NCI-H187 (cell line): Measurements from ENCODE around the gene FHIT.
A peak's percentile ranks its signal among the peaks of the same experiment; 100 is the strongest.

Experiments
- DNase-seq, 2 experiments: peaks; one replicate each; lab custom pipeline; 2025; lab: John Stamatoyannopoulos, UW

The FHIT gene

DNA sequence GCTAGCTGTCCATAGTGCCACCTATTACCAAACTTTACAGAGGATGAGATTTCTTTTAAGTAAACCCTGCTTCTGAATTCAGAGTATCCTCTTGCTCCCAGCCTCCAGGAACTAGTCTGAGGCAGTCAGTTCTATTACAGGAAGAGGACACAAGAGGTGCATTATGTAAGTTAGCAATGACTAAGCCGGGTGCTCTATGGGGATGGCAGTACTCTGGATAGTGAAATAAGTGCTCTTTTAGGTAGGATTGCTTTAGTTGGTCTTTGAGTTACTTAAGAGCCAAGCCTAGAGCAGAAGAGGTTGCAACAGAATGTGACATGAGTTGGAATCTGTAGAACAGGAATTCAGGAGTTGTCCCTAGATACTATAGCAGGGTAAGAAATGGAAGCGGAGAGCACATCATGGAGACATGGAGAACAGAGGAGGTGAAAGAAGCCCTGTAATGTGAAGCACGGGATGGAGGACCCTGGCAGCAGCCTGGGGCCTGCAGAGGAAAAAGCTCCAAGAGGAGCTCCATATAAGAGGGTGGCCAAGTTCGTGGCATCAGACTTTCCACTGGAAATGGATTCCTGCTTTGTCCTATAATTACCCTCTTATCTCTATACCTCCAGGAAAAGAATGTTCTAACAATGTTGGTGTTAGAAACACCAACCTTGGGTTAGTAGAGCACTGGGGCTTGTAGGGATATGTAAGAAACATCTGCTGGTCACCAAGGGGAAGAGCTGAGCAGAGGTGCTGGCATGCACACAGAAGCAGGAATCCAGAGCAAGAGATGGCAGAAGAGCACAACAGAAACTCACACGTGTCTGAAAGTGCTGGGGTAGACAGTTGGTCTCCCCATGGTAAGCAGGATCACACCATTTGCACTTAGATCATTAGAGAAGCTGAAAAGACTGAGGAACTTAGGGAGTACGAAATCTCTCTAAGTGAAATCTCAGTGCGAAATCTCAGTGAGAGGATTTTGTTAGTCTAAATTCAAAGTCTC is 851.1 kb downstream of the FHIT start:
- DNase-seq: no peak

DNA sequence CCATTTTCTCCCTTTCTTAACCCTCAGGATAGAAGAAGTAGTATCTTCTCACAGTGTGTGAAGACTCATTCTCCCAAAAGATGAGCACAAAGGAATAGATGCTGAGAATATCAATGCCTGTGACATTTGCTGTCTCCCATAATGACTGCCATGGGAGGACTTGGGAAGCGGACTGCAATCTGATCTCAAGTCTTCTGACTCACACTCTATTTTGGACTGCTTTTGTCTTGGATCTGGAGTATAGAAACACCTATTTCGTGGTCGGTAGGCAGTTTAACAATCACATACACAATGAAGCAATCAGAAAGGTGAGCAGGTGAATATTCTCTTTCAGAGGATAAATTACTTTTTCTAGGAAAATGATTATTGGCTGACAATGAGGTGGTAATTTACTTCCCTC is 852.0 kb downstream of the FHIT start:
- DNase-seq: no peak

GRCh38 chr3:60395173-60395762 is 856.0 kb downstream of the FHIT start:
- DNase-seq: no peak

DNA sequence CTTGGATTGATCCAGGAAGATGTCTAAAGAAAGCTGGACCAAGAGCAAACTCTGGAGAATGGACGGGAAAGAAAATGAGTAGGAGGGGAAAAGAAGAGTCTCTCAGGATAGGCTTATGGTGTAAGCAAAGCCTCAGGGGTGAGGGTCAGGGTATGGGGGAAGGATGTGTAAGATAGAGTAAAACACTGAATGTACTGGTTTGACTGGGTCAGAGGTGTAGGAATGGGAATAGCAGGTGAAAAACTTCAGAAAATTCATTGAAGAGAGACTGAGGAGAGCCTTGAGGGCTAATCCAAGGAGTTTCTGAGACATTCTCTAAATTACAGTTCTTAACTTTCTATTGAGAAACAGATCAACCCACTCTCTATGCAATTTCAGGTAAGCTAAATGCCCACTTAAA is 857.3 kb downstream of the FHIT start:
- no peak for DNase-seq

- DNase-seq: no peak
These were observed 858.8 kb downstream of the FHIT start for GRCh38 chr3:60392501-60392900.

GRCh38 chr3:60391292-60391691 is 860.0 kb downstream of the FHIT start:
- DNase-seq: no peak

DNA sequence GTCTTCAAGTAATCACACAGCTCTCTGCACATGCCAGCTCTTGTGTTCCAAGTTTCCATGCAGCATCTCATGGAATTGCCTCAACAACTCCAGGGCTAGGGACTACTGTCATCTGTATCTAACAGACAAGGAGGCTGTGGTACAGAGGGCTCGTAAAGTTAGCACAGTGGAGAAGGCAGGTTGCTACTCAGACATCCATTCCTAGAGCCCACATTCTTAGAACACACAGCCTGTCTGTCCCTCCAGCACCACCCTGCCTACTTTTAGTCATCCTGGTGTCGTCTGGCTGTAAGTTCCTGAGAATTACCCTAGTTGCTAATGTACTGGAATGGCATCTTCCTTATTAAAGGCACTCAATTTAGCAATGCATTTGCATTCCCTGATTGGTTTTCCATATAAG is 862.5 kb downstream of the FHIT start:
- DNase-seq: no peak

DNA sequence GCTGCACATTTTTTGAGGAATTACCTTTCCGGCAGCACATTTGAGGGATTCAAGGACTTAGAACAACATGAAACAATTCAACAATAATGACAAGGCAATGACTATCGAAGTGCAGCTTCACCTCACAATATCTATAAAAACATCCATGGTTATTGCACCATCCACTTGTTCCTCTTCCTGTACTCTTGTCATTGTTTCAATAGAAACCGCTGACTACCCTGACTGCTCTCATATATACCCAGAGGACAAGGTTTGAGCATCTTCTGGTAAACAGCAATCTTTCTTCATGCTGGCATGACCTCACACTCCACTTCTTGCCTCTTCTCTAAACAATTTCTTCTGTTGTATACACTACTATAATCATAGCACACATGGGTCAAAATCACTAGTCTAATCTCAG is 864.9 kb downstream of the FHIT start:
- DNase-seq: no peak

- no peak for DNase-seq
These were observed 866.9 kb downstream of the FHIT start for GRCh38 chr3:60384341-60384740.

- DNase-seq: no peak
These were observed 867.9 kb downstream of the FHIT start for GRCh38 chr3:60383345-60383744.

DNA sequence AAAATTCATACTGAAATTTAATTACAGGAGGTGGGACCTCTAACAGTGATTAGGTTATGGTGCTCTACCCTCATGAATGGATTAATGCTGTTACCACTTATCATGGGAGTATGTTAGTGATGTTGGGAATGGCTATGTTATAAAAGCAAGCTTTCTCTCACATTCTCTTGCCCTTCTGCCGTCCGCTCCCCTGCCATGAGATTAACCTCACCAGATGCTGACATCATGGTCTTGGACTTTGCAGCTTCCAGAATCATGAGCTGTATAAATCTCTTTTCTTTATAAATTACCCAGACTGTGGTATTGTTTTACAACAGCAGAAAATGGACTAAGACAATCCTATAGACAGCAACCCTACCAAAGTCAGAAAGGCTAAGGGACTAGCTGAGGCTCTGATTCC is 884.8 kb downstream of the FHIT start:
- DNase-seq: no peak

DNA sequence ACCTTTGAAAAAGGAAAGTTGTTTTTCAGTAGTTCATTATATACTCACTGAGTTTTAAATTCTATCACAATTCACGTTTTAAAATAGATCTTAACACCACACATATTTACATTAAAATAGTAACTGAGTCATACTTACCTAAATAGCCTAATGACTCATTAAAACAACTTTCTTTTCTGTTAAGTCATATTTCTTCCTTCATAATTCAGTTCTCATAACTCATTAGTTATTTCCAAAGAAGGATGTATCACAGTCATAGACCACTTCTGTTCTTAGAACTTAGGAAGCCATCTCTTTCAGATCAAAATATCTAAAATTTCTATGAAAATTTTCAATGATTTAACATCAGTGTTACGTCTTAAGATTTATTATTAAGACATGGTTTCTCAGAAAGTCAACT is 885.9 kb downstream of the FHIT start:
- DNase-seq: no peak

DNA sequence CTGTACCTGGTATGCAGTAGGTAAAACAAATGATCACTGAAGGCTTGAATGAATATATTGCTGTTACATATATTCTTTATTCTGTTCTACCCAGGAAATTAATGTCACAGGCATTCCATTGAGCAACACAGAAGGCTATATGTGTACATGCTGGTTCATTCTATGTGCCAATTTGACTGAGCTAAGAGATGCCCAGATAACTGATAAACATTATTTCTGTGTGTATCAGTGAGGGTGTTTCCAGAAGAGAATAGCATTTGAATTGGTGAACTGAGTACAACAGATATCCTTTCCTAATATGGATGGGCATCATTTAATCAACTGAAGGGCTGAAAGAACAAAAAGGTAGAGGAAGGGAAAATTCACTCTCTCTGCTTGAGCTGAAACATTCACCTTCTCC is 886.8 kb downstream of the FHIT start:
- no peak for DNase-seq

GRCh38 chr3:60363817-60364216 is 887.4 kb downstream of the FHIT start:
- no peak for DNase-seq

DNA sequence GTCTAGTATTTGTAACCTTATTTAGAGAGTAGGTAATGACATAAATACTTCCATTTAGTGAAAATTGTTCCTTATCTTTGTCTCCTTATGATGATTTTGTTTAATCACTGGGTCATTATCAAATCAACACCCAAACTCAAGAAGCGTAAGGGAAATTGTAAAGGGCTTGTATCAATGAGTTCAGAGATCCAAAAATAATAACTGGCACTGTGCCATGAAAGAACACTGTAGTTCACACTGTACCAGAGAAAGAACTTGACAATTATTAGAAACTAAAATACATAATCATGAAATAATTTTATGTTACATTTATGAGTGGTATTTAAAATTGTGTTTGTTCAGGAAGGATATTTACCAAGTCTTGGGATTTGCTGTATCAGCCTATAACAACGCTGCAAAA is 895.4 kb downstream of the FHIT start:
- DNase-seq: no peak

DNA sequence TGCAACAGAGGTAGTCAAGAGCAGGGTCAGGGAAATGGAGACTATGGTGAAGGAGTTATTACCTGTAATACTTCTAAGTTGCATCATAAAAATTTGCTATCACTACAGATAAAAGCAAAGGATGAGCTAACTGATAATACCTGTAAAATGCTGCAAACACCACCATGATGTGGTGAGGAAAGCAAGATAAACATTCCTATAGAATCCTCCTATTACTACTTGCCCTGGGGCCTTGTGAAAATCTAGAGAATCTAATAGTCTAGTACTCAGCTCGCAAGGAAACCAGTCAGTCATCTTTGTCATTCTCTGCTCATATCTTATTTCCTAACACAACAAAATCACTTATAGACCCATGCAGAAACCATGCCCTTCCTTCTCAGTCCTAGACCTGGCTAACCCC is 899.8 kb downstream of the FHIT start:
- no peak for DNase-seq

DNA sequence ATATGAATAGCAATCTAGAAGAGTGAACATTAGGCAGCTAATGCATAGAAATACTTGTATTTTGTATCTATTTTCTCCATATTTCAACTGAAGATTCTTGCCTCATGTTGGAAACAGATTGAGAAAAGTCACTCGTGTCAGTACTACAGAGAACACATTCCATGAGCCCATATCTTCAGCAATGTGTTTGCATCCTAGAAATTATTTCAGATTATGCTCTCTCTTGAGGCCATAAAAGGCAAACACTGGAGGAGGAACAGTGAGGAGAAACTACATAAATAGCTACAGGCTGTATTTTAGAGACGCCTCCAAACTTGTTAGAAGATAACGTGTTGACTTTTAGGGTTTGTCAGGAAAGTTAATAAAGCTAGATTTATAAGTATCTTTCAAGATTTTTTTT is 906.9 kb downstream of the FHIT start:
- DNase-seq: no peak

GRCh38 chr3:60343831-60344230 is 907.4 kb downstream of the FHIT start:
- no peak for DNase-seq

DNA sequence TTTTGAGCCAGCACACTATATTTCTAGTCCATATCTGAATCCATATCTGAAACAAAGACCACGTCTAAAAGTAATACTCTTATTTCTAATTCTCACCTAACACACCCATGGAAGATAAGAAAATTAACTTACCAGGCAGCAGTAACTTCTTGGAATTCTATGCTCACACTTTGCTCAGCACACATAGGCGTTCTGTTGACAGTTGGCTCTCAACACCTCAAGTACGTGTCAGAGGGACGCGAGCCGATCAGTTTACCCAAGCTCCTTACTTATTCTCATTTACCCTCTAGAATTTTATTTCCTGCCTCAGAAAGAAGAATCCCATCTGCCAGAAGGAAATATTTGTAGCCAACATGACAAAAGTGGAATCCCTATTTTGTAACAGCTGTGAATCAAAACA is 911.9 kb downstream of the FHIT start:
- DNase-seq: no peak

- DNase-seq: no peak
These were observed 913.8 kb downstream of the FHIT start for GRCh38 chr3:60337421-60337820.

GRCh38 chr3:60336061-60336460 is 915.2 kb downstream of the FHIT start:
- no peak for DNase-seq

DNA sequence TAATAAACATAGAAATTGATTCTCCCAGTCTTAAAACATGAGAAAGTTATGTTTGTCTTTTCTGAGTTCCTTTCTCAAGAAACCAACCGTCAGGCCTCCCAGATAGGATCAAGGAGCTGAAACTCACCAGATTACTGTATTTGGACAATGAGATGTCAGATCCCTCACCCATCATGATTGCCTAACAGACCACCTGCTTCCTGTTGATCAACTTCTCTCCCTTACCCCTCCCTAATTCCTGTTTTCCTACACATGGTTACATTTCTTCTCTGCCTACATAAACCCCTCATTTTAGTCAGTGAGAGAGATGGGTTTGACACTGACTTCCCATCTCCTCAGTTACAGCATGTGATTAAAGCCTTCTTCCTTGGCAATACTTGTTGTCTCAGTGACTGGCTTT is 917.5 kb downstream of the FHIT start:
- DNase-seq: no peak

DNA sequence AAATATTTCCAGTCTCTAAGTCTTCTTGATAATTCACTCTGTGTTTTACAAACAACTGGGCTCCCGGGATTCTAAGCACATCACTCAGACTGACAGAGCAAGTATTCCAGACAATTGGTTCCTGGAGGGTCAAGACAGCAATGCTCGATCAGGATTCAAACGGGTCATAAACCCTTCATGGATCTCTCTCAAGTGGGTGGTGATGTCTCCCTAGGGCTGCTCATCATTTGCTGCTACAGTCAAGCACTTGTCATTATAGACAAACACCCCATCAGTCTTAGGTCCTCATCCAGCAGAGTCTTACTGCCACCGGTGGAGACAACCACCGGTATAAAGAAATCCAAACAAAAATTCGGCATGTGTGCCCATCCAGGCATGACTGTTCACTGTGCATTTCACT is 921.1 kb downstream of the FHIT start:
- peak; percentile 60 to 71 for DNase-seq
